Measurements from ENCODE around the gene NDUFAF2.

NDUFAF2 gene

GRCh38 chr5:61139094-61139873 lies 194.3 kb downstream of the NDUFAF2 start:
- DNase-seq = peak; percentile 5 to 21
- no peak for TF ChIP-seq POLR2A (IDR thresholded peaks at IDR 0.05; ENCODE audit: low read length)
- no peak for TF ChIP-seq GATA1 (IDR thresholded peaks at IDR 0.05; ENCODE audit: low read depth, low read length)

DNA sequence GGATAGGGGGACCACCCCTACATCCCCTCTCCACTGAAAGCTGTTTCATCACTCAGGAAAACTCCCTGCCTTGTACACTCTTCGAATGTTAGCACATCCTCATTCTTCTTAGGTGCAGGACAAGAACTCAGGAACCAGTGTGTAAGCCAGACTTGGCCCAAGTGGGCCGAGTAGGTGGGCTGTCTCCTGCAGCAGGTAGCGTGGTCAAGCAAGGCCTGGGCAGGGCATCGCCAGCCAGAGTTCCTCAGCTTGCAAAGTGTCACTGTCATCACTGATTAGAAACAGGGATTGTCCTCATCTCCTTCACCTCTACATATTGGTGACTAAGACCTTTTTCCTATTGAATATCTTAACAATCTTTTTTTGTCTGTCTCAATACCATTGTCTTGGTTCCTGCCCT lies 194.9 kb downstream of the NDUFAF2 start:
- no peak for TF ChIP-seq GATA1 (IDR thresholded peaks at IDR 0.05; ENCODE audit: low read depth, low read length)
- no peak for TF ChIP-seq POLR2A (IDR thresholded peaks at IDR 0.05; ENCODE audit: low read length)
- no peak for DNase-seq

DNA sequence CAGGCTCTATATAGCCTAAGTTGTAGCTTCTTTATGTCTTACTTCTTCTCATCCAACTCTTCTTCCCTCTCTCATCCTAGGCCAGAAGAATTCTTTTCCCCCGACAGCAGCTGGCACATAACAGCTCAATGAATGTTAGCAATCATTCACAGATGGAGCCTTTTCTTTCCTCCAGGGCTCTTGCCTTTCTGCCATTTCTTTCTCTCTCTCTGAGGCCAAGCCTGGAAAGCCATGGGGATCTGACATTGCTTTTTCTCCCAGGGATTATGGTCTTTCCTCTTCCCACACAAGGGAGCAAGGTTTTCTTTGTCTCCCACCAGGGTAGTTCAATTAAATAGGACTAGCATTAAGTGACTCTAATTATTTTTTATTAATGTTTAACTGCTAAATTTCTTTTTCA lies 196.8 kb downstream of the NDUFAF2 start:
- DNase-seq = no peak
- no peak for TF ChIP-seq POLR2A (IDR thresholded peaks at IDR 0.05; ENCODE audit: low read length)
- TF ChIP-seq GATA1 (IDR thresholded peaks at IDR 0.05; ENCODE audit: low read depth, low read length) = no peak

DNA sequence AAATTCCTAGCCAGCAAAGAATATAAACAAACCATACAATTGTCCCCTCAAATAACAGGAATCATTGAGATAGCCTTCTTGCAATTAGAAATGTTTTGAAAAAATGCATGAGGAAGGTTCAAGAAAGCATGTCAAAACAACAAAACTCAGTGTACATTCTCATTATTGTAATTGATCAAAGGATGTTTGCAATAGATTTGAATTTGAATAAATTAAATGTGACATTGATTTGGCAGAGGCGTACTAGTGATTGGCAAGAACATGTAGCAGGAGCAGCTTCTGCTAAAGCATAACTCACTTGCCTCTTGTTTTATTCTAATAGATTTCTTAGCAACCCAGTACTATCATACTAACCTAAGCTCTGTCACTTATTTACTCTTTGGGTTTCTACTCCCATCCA lies 197.4 kb downstream of the NDUFAF2 start:
- TF ChIP-seq GATA1 (IDR thresholded peaks at IDR 0.05; ENCODE audit: low read depth, low read length) (no peak), POLR2A (IDR thresholded peaks at IDR 0.05; ENCODE audit: low read length) (no peak)
- DNase-seq = no peak

GRCh38 chr5:61142811-61143210 lies 197.8 kb downstream of the NDUFAF2 start:
- no peak for DNase-seq
- TF ChIP-seq POLR2A (IDR thresholded peaks at IDR 0.05; ENCODE audit: low read length) (no peak), GATA1 (IDR thresholded peaks at IDR 0.05; ENCODE audit: low read depth, low read length) (no peak)

DNA sequence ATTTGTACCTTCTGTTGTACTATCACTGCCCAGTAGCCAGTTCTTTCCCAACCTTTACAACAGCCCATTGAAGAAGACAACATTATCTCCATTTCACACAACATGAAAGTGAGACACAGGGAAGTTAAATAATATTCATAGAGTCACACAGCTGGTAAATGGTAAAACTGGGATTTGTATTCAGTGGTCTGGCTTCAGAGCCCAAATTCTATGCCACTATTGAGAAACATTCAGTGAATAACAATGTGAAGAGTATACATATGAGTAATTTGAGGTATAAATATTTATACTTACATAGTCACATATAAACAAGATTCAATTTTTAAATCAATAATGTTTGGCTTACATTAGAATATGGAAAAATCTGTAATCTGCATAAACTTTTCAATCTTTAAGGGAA lies 203.5 kb downstream of the NDUFAF2 start:
- no peak for DNase-seq
- TF ChIP-seq POLR2A (IDR thresholded peaks at IDR 0.05; ENCODE audit: low read length) (no peak), GATA1 (IDR thresholded peaks at IDR 0.05; ENCODE audit: low read depth, low read length) (no peak)

- TF ChIP-seq GATA1 (IDR thresholded peaks at IDR 0.05; ENCODE audit: low read depth, low read length) (no peak), POLR2A (IDR thresholded peaks at IDR 0.05; ENCODE audit: low read length) (no peak)
- DNase-seq = no peak
These were observed 206.9 kb downstream of the NDUFAF2 start for GRCh38 chr5:61151893-61152292.

GRCh38 chr5:61159070-61159469 lies 214.1 kb downstream of the NDUFAF2 start:
- no peak for TF ChIP-seq POLR2A (IDR thresholded peaks at IDR 0.05; ENCODE audit: low read length)
- TF ChIP-seq GATA1 (IDR thresholded peaks at IDR 0.05; ENCODE audit: low read depth, low read length) = no peak
- DNase-seq = no peak

DNA sequence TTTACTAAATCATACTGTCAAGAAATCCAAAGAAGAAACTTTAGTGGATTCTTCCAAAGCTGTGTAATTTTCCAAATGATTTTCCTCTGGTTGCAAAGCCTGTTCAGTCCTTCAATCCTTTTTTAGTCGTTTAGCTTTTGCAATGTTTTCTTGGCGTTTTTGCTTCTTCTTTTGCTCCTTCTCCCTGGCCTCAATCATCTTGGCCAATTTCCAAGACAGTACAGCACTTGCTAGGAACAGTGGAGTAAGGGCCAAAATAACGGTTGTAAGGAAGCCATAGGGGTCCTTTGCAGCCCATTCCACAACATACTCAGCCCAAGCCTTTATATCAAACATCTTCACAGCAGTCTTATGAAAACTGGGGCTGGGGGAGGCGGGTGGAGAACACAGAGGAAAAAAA lies 214.8 kb downstream of the NDUFAF2 start:
- peak; percentile 12 to 18 for DNase-seq
- TF ChIP-seq GATA1 (IDR thresholded peaks at IDR 0.05; ENCODE audit: low read depth, low read length) = no peak
- no peak for TF ChIP-seq POLR2A (IDR thresholded peaks at IDR 0.05; ENCODE audit: low read length)

DNA sequence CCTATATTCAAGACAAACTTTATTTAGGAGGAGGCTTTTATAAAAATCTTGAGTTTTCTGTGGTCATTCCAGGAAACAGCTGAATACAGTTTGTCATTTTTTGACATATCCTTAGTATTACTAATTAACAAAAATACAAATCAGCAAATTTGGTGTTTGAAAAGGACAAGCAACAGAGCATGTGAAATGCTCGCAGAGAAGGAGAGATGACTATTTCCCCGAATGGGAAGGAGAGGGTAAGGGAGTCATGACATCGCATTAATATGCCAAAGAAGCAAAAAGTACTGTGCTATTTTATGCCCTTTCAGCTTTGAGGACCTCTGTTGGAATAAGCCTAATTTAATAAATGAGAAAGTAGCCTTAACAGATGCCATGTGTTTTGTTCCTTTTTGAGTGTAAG lies 215.5 kb downstream of the NDUFAF2 start:
- no peak for DNase-seq
- TF ChIP-seq GATA1 (IDR thresholded peaks at IDR 0.05; ENCODE audit: low read depth, low read length) (no peak), POLR2A (IDR thresholded peaks at IDR 0.05; ENCODE audit: low read length) (no peak)

GRCh38 chr5:61162010-61162831 lies 217.2 kb downstream of the NDUFAF2 start, which contains the start of gene SMIM15:
Gene SMIM15, minus strand, starts transcription at chr5:61162468. Its CDS starts 2,297 bp downstream, at chr5:61160171.
- no peak for TF ChIP-seq GATA1 (IDR thresholded peaks at IDR 0.05; ENCODE audit: low read depth, low read length)
- TF ChIP-seq POLR2A (IDR thresholded peaks at IDR 0.05; ENCODE audit: low read length) = peak; percentile 80
- peak; percentile 88 to 89 for DNase-seq

GRCh38 chr5:61162832-61163567 lies 218.0 kb downstream of the NDUFAF2 start:
- TF ChIP-seq POLR2A (IDR thresholded peaks at IDR 0.05; ENCODE audit: low read length) = no peak
- no peak for TF ChIP-seq GATA1 (IDR thresholded peaks at IDR 0.05; ENCODE audit: low read depth, low read length)
- peak in 1 of 2 experiments; percentile 51 for DNase-seq

DNA sequence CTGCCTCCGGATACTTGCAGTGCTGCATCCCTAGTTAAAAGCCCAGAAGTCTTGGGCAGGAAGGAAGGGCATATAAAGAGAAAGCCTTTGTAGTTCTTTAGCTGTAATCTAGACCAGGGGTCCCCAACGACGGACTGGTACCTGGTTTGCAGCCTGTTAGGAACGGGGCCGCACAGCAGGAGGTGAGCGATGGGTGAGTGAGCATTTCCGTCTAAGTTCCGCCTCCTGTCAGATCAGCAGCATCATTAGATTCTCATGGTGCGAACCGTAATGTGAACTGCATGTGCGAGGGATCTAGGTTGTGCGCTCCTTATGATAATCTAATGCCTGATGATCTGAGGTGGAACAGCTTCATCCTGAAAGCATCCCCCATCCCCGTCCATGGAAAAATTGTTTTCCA lies 218.9 kb downstream of the NDUFAF2 start:
- no peak for DNase-seq
- TF ChIP-seq GATA1 (IDR thresholded peaks at IDR 0.05; ENCODE audit: low read depth, low read length) (no peak), POLR2A (IDR thresholded peaks at IDR 0.05; ENCODE audit: low read length) (no peak)

GRCh38 chr5:61167382-61167781 lies 222.4 kb downstream of the NDUFAF2 start:
- TF ChIP-seq POLR2A (IDR thresholded peaks at IDR 0.05; ENCODE audit: low read length) (no peak), GATA1 (IDR thresholded peaks at IDR 0.05; ENCODE audit: low read depth, low read length) (no peak)
- DNase-seq = no peak
